ENCODE results near the gene IL9. TPM values are rescaled to one million over a fixed set of nuclear protein-coding genes. Genes with fewer than 3 reads are reported as not detected.
"Not testable (repeated sequence)": the region's sequence is repeated elsewhere in the genome, so short reads cannot be mapped to it uniquely, and the experiment has no call there.

IL9 gene
- total RNA-seq, 3 donors from 2014 or later = 74.3 to 198 (median 134) TPM

- Mint-ChIP-seq H3K27me3 (ENCODE audit: low read depth) (peaks cover 3% of the 10 kb centered on the region), H3K9me3 (no peaks in the 10 kb centered on the region), H3K36me3 (ENCODE audit: insufficient read depth) (no peaks in the 10 kb centered on the region), H3K4me1 (ENCODE audit: low read depth) (no peaks in the 10 kb centered on the region), H3K4me3 (no peak overlapping the region)
- DNase-seq (no peak), ATAC-seq (no peak)
Measured at GRCh38 chr5:135869276-135869675, 26.4 kb downstream of the IL9 start.

GRCh38 chr5:135868681-135869080 is 27.0 kb downstream of the IL9 start:
- Mint-ChIP-seq H3K9me3 (no peaks in the 10 kb centered on the region), H3K4me1 (ENCODE audit: low read depth) (no peaks in the 10 kb centered on the region), H3K36me3 (ENCODE audit: insufficient read depth) (no peaks in the 10 kb centered on the region), H3K27me3 (ENCODE audit: low read depth) (peaks cover 3% of the 10 kb centered on the region), H3K4me3 (no peak overlapping the region)
- DNase-seq = no peak
- ATAC-seq = no peak

- Mint-ChIP-seq H3K4me1 (ENCODE audit: low read depth) (no peaks in the 10 kb centered on the region), H3K9me3 (no peaks in the 10 kb centered on the region), H3K4me3 (no peak overlapping the region), H3K27me3 (ENCODE audit: low read depth) (peaks cover 3% of the 10 kb centered on the region), H3K36me3 (ENCODE audit: insufficient read depth) (no peaks in the 10 kb centered on the region)
- DNase-seq (no peak), ATAC-seq (no peak)
Measured at GRCh38 chr5:135867599-135867998, 28.0 kb downstream of the IL9 start.

GRCh38 chr5:135866016-135866415 is 29.6 kb downstream of the IL9 start:
- H3K4me1 Mint-ChIP-seq (ENCODE audit: low read depth) = no peaks in the 10 kb centered on the region
- H3K9me3 Mint-ChIP-seq = no peaks in the 10 kb centered on the region

DNA sequence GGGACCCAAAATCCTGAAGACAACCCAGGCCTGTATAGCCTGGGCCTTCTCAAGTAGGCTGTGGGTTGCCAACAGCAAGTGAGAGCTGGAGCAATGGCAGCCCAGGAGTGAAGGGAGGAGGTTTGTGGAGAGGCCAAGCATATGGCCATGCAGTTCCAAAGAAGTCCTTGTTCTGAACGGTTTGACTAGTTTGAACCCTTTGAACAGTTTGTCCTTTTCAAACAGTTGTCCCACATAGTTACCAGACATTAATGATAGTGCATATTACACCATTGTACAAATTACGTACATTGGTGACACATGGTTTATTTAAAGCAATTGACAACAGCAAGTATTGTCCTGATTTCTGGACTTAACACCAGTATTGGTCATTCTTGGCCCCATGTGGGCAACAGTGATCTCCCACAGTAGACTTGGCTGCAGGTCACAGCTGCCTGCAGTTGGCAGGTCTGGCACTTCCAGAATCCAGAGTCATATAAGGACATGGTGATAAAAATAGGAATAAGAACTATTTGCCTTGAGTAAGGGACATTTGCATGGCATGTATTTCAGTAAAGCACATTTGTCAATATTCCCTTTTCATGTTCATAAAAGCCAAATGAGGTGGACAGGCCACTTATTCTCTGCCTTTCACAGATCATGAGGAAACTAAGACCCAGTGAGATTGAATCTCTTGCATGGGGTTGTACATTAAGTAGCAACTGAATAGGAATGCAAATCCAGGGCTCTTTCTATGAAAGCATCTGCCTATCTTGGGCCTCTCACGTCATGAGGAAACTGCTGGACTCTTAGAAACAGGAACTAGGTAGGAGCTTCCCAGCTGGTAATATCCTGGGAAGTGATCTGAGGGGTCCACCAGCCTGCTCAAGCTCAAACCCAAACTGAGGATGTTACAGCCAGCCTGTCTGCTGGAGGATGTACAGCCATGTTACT is 30.9 kb downstream of the IL9 start:
- Mint-ChIP-seq H3K36me3 (ENCODE audit: insufficient read depth) (no peaks in the 10 kb centered on the region), H3K4me3 (no peak overlapping the region), H3K4me1 (ENCODE audit: low read depth) (no peaks in the 10 kb centered on the region), H3K27me3 (ENCODE audit: low read depth) (peaks cover 3% of the 10 kb centered on the region), H3K9me3 (no peaks in the 10 kb centered on the region)
- DNase-seq (no peak), ATAC-seq (no peak)

More at GRCh38 chr5:135866016-135866415, 29.6 kb downstream of the IL9 start:
- Mint-ChIP-seq H3K4me3 (no peak overlapping the region), H3K27me3 (ENCODE audit: low read depth) (peaks cover 3% of the 10 kb centered on the region), H3K36me3 (ENCODE audit: insufficient read depth) (no peaks in the 10 kb centered on the region)
- ATAC-seq (no peak), DNase-seq (no peak)

- Mint-ChIP-seq H3K36me3 (ENCODE audit: insufficient read depth) (no peaks in the 10 kb centered on the region), H3K4me1 (ENCODE audit: low read depth) (no peaks in the 10 kb centered on the region), H3K9me3 (no peaks in the 10 kb centered on the region), H3K27me3 (ENCODE audit: low read depth) (peaks cover 3% of the 10 kb centered on the region), H3K4me3 (no peak overlapping the region)
- ATAC-seq (no peak), DNase-seq (no peak)
Measured at GRCh38 chr5:135862744-135863143, 32.9 kb downstream of the IL9 start.

GRCh38 chr5:135862086-135862485 is 33.6 kb downstream of the IL9 start:
- DNase-seq = no peak
- Mint-ChIP-seq H3K36me3 (ENCODE audit: insufficient read depth) (no peaks in the 10 kb centered on the region), H3K4me3 (no peak overlapping the region), H3K4me1 (ENCODE audit: low read depth) (no peaks in the 10 kb centered on the region), H3K27me3 (ENCODE audit: low read depth) (peaks cover 3% of the 10 kb centered on the region), H3K9me3 (no peaks in the 10 kb centered on the region)
- ATAC-seq = no peak

DNA sequence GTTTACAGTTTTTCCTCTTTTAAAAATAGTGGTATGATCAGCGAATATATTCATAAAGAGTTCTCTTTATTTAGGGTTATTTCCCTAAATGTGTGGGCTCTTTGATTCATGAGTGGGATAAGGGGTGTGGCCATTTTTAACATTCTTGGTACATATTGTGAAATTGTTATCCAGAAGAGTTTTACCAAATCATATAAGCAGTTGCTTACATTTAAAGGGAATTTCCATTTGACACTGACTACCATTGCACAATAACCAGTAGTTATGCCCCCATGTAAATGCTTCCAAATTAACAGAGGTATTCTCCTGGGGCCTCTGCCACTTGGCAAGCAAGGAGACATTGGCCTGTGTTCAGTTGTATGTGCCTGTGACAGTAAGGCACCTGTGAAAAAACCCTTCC is 34.0 kb downstream of the IL9 start:
- no peak overlapping the region for H3K4me3 Mint-ChIP-seq
- no peaks in the 10 kb centered on the region for H3K4me1 Mint-ChIP-seq (ENCODE audit: low read depth)
- DNase-seq (no peak), ATAC-seq (no peak)
- no peaks in the 10 kb centered on the region for H3K9me3 Mint-ChIP-seq
- H3K27me3 Mint-ChIP-seq (ENCODE audit: low read depth) = peaks cover 3% of the 10 kb centered on the region
- H3K36me3 Mint-ChIP-seq (ENCODE audit: insufficient read depth) = no peaks in the 10 kb centered on the region

DNA sequence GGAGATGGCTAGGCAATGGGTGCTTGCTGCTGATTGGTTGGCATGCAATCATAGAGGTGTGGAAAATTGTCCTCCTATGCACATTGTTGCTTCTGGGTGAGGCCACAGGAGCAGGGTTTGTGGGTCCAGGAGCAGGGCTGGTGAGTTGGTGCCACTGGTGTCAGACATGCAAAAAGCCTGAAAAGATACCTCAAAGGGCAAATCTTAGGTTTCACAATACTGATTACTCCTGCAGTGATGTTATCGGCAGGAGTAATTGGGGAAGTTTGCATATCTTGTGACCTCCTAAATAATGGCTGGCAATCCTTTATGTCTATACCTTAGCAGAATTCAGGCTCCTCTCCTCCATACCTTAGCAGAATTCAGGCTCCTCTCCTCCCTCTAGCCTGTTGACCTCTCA is 36.0 kb downstream of the IL9 start:
- ATAC-seq (no peak), DNase-seq (no peak)
- no peaks in the 10 kb centered on the region for H3K4me1 Mint-ChIP-seq (ENCODE audit: low read depth)
- H3K36me3 Mint-ChIP-seq (ENCODE audit: insufficient read depth) = no peaks in the 10 kb centered on the region
- H3K4me3 Mint-ChIP-seq = no peak overlapping the region
- peaks cover 3% of the 10 kb centered on the region for H3K27me3 Mint-ChIP-seq (ENCODE audit: low read depth)
- H3K9me3 Mint-ChIP-seq = no peaks in the 10 kb centered on the region

DNA sequence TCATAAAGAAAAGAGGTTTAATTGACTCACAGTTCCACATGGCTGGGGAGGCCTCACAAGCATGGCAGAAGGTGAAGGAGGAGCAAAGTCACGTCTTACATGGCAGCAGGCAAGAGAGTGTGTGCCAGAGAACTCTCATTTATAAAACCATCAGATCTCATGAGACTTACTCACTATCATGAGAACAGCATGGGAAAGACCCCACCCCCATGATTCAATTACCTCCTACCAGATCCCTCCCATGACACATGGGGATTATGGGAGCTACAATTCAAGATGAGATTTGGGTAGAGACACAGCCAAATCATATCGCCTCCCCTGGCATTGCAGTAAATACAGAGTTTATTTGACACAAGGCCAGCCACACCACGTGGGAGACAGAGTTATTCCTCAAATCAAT is 36.5 kb downstream of the IL9 start:
- not testable (repeated sequence) for H3K4me1 Mint-ChIP-seq (ENCODE audit: low read depth); H3K36me3 Mint-ChIP-seq (ENCODE audit: insufficient read depth); H3K4me3 Mint-ChIP-seq; H3K27me3 Mint-ChIP-seq (ENCODE audit: low read depth); ATAC-seq; DNase-seq; H3K9me3 Mint-ChIP-seq

DNA sequence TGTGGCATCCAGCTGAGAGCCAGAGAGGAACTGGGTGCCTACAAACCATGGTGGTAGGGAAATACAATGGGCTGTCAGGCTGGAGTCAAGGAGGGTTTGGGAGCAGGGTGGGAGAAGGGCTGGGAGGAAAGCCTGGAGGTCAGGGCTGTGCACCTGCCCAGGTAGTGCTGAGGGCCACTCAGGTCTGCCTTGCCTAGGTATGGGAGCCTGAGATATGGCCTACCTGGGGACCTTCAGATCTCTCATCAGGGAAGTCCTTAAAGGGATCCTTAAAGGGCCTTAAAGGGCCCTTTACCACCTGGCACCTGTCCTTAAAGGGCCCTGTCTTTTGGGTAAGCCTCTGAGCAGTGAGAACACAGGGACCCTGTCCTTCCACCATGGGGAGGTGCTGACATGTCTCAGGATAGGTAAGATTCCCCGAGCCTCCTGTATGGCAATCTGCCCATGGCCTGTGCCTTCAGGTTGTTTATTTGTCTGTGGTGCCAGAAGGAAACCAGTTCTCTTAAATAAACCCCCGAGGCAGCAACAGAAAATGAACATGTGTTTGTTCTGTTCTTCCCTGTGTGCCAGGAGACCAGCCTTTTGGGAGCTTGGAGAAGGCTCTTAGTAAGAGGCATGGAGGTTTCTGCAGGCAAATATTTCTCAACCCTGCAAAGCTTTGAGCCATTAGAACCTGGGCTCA is 37.9 kb downstream of the IL9 start:
- ATAC-seq (no peak), DNase-seq (no peak)
- H3K27me3 Mint-ChIP-seq (ENCODE audit: low read depth) = peaks cover 3% of the 10 kb centered on the region
- no peak overlapping the region for H3K4me3 Mint-ChIP-seq
- H3K36me3 Mint-ChIP-seq (ENCODE audit: insufficient read depth) = no peaks in the 10 kb centered on the region
- no peaks in the 10 kb centered on the region for H3K4me1 Mint-ChIP-seq (ENCODE audit: low read depth)
- no peaks in the 10 kb centered on the region for H3K9me3 Mint-ChIP-seq

- Mint-ChIP-seq H3K27me3 (ENCODE audit: low read depth) (peaks cover 6% of the 10 kb centered on the region), H3K4me3 (no peak overlapping the region), H3K4me1 (ENCODE audit: low read depth) (no peaks in the 10 kb centered on the region), H3K9me3 (no peaks in the 10 kb centered on the region), H3K36me3 (ENCODE audit: insufficient read depth) (no peaks in the 10 kb centered on the region)
- ATAC-seq (no peak), DNase-seq (no peak)
Measured at GRCh38 chr5:135851915-135852845, 43.5 kb downstream of the IL9 start.

DNA sequence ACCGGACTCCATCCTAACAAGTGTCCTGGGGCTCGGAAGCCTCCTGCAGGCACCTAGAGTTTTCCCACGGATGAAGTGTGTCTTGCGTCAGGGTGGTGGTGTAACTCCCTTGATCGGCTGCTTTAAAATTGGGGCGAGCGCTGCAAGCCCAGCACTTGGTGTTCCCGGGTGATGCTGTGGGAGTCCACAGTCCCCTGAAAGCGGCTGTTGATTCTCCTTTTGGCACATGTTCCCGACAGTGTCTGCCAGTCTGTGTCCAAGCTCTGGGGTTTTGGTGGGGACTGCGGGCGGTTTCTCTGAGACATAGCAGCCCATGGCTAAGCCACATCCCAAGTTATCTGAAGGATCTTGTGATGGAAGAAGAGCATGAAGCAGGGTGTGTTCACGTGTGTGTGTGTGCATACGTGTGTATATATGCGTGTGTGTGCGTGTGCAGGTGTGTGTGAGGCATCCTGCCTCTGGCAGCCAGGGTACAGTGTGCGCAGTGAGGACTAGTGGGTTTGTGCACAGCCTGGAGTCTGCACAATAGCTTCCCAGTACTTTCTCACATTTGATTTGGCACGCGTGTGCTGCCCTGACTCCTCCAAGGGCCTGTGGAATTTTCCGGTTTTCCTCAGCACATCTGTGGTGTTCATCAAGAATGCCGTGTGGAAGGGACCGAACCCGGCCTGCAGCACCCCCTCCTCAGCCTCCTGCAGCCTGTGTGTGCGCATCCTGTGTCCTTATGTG is 44.3 kb downstream of the IL9 start:
- Mint-ChIP-seq H3K27me3 (ENCODE audit: low read depth) (peaks cover 5% of the 10 kb centered on the region), H3K36me3 (ENCODE audit: insufficient read depth) (no peaks in the 10 kb centered on the region), H3K4me1 (ENCODE audit: low read depth) (no peaks in the 10 kb centered on the region), H3K9me3 (no peaks in the 10 kb centered on the region), H3K4me3 (no peak overlapping the region)
- DNase-seq = no peak
- no peak for ATAC-seq

DNA sequence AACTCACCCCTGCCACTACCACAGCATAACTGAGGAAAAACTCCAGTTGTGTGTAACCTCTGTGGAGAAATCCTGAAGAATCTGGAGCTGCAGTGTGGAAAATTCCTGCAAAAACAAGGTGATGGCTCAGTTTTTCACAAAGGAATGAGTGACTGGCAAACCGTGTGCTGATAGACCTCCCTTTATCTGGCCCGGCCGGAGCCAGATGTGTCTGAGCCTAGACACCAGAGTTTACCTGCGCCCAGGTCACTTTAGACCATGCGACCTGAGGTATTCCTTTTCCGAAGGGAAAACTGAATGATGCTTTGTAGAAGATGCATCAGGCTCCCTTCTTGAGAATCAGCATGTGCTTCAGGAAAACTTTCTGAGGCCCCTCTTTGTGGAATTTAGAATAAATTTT is 45.0 kb downstream of the IL9 start:
- Mint-ChIP-seq H3K27me3 (ENCODE audit: low read depth) (peaks cover 3% of the 10 kb centered on the region), H3K36me3 (ENCODE audit: insufficient read depth) (no peaks in the 10 kb centered on the region), H3K4me1 (ENCODE audit: low read depth) (no peaks in the 10 kb centered on the region), H3K9me3 (no peaks in the 10 kb centered on the region), H3K4me3 (no peak overlapping the region)
- ATAC-seq = no peak
- no peak for DNase-seq
